Measurements from ENCODE around the gene CSNK2A1.

DNA sequence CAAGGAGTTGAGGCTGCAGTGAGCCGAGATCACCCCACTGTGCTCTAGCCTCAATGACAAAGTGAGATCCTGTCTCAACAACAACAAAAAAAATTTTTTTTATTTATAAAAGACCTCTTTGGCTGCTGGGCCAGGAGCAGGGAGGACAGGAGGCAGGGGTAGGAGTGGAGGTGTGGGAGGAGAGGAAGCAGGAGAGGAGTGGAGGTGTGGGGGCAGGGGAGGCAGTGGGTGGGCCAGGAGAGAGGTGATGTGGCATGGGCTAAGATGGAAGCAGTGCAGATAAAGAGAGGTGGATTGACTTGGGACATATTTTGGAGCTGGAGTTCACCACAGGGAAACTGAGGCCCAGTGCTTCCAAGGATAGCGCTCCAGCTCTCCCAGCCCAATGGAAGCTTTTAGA lies 13.4 kb upstream of the CSNK2A1 start:
- TF ChIP-seq CTCF (IDR thresholded peaks at IDR 0.05), result no peak
- TF ChIP-seq POLR2A (IDR thresholded peaks at IDR 0.05), result no peak
